ENCODE measurements around the gene ADH4. TPM values are rescaled to one million over a fixed set of nuclear protein-coding genes. Genes with fewer than 3 reads are reported as not detected.

ADH4 gene
- total RNA-seq, 1 experiment from 2014 or later, result 0.11 TPM

DNA sequence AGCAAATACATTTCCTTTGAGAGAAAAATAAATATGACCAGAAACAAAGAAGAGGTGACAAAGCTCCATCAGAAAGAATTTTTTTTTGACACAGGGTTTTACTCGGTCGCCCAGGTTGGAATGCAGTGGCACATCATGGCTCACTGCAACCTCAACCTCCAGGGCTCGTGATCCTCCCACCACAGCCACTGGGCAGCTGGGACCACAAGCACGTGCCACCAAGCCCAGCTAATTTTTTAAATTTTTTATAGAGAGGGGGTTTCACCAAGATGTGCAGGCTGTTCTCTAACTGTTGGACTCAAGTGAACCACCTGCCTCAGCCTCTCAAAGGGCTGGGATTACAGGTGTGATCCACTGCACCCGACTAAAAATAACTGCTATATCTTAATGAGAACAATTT, 65.8 kb downstream of the ADH4 start (continued):
- TF ChIP-seq, protein P1, sequence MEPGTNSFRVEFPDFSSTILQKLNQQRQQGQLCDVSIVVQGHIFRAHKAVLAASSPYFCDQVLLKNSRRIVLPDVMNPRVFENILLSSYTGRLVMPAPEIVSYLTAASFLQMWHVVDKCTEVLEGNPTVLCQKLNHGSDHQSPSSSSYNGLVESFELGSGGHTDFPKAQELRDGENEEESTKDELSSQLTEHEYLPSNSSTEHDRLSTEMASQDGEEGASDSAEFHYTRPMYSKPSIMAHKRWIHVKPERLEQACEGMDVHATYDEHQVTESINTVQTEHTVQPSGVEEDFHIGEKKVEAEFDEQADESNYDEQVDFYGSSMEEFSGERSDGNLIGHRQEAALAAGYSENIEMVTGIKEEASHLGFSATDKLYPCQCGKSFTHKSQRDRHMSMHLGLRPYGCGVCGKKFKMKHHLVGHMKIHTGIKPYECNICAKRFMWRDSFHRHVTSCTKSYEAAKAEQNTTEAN (CRISPR knock-in tag; IDR thresholded peaks at IDR 0.05), result no peak
- TF ChIP-seq ZNF396 (CRISPR knock-in tag; IDR thresholded peaks at IDR 0.05; ENCODE audit: borderline replicate concordance), result no peak

DNA sequence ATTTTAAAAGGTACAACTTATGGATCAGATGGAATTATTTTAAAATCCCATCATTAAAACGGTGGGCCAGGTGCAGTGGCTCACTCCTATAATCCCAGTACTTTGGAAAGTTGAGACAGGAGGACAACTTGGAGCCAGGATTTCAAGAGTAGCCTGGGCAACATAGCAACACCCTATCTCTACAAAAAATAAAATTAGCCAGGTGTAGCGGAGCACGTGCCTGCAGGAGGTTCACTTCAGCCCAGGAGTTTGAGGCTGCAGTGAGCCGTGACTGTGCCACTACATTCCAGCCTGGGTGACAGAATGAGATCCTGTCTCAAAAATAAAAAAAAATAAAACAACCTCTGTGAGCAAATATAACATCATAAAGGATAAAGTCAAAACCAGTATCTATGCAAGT, 66.9 kb downstream of the ADH4 start:
- peaks cover 87% of the 10 kb centered on the region for H3K36me3 Mint-ChIP-seq
- H3K4me1 Mint-ChIP-seq, result no peaks in the 10 kb centered on the region
- POLR2A ChIA-PET, result no interaction called here
- H3K27ac Mint-ChIP-seq, result no peak overlapping the region
- CTCF ChIA-PET, result no interaction called here
- ATAC-seq (no peak), DNase-seq (ENCODE audit: low spot score) (no peak)
- no peaks in the 10 kb centered on the region for H3K27me3 Mint-ChIP-seq (ENCODE audit: low read depth)
- H3K4me3 Mint-ChIP-seq, result no peak overlapping the region
- H3K9me3 Mint-ChIP-seq, result no peaks in the 10 kb centered on the region
- TF ChIP-seq ZNF263 (CRISPR knock-in tag; IDR thresholded peaks at IDR 0.05; ENCODE audit: low read depth) (no peak), CBFB (CRISPR knock-in tag; IDR thresholded peaks at IDR 0.05; ENCODE audit: low read depth) (no peak), ZNF232 (CRISPR knock-in tag; IDR thresholded peaks at IDR 0.05) (no peak), MYBL2 (CRISPR knock-in tag; IDR thresholded peaks at IDR 0.05) (no peak), ZNF396 (CRISPR knock-in tag; IDR thresholded peaks at IDR 0.05; ENCODE audit: borderline replicate concordance) (no peak), FOXJ3 (CRISPR knock-in tag; IDR thresholded peaks at IDR 0.05; ENCODE audit: borderline replicate concordance) (no peak), HMGA2 (CRISPR knock-in tag; IDR thresholded peaks at IDR 0.05) (no peak), KAT7 (CRISPR knock-in tag; IDR thresholded peaks at IDR 0.05; ENCODE audit: borderline replicate concordance) (no peak), GABPB1 (CRISPR knock-in tag; IDR thresholded peaks at IDR 0.05) (no peak), ZNF219 (CRISPR knock-in tag; IDR thresholded peaks at IDR 0.05; ENCODE audit: borderline replicate concordance) (no peak)
- TF ChIP-seq, protein P2, sequence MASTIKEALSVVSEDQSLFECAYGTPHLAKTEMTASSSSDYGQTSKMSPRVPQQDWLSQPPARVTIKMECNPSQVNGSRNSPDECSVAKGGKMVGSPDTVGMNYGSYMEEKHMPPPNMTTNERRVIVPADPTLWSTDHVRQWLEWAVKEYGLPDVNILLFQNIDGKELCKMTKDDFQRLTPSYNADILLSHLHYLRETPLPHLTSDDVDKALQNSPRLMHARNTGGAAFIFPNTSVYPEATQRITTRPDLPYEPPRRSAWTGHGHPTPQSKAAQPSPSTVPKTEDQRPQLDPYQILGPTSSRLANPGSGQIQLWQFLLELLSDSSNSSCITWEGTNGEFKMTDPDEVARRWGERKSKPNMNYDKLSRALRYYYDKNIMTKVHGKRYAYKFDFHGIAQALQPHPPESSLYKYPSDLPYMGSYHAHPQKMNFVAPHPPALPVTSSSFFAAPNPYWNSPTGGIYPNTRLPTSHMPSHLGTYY (CRISPR knock-in tag; IDR thresholded peaks at IDR 0.05), result no peak
- TF ChIP-seq, protein P3, sequence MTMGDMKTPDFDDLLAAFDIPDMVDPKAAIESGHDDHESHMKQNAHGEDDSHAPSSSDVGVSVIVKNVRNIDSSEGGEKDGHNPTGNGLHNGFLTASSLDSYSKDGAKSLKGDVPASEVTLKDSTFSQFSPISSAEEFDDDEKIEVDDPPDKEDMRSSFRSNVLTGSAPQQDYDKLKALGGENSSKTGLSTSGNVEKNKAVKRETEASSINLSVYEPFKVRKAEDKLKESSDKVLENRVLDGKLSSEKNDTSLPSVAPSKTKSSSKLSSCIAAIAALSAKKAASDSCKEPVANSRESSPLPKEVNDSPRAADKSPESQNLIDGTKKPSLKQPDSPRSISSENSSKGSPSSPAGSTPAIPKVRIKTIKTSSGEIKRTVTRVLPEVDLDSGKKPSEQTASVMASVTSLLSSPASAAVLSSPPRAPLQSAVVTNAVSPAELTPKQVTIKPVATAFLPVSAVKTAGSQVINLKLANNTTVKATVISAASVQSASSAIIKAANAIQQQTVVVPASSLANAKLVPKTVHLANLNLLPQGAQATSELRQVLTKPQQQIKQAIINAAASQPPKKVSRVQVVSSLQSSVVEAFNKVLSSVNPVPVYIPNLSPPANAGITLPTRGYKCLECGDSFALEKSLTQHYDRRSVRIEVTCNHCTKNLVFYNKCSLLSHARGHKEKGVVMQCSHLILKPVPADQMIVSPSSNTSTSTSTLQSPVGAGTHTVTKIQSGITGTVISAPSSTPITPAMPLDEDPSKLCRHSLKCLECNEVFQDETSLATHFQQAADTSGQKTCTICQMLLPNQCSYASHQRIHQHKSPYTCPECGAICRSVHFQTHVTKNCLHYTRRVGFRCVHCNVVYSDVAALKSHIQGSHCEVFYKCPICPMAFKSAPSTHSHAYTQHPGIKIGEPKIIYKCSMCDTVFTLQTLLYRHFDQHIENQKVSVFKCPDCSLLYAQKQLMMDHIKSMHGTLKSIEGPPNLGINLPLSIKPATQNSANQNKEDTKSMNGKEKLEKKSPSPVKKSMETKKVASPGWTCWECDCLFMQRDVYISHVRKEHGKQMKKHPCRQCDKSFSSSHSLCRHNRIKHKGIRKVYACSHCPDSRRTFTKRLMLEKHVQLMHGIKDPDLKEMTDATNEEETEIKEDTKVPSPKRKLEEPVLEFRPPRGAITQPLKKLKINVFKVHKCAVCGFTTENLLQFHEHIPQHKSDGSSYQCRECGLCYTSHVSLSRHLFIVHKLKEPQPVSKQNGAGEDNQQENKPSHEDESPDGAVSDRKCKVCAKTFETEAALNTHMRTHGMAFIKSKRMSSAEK (CRISPR knock-in tag; IDR thresholded peaks at IDR 0.05; ENCODE audit: borderline replicate concordance), result no peak
- TF ChIP-seq, protein P4, sequence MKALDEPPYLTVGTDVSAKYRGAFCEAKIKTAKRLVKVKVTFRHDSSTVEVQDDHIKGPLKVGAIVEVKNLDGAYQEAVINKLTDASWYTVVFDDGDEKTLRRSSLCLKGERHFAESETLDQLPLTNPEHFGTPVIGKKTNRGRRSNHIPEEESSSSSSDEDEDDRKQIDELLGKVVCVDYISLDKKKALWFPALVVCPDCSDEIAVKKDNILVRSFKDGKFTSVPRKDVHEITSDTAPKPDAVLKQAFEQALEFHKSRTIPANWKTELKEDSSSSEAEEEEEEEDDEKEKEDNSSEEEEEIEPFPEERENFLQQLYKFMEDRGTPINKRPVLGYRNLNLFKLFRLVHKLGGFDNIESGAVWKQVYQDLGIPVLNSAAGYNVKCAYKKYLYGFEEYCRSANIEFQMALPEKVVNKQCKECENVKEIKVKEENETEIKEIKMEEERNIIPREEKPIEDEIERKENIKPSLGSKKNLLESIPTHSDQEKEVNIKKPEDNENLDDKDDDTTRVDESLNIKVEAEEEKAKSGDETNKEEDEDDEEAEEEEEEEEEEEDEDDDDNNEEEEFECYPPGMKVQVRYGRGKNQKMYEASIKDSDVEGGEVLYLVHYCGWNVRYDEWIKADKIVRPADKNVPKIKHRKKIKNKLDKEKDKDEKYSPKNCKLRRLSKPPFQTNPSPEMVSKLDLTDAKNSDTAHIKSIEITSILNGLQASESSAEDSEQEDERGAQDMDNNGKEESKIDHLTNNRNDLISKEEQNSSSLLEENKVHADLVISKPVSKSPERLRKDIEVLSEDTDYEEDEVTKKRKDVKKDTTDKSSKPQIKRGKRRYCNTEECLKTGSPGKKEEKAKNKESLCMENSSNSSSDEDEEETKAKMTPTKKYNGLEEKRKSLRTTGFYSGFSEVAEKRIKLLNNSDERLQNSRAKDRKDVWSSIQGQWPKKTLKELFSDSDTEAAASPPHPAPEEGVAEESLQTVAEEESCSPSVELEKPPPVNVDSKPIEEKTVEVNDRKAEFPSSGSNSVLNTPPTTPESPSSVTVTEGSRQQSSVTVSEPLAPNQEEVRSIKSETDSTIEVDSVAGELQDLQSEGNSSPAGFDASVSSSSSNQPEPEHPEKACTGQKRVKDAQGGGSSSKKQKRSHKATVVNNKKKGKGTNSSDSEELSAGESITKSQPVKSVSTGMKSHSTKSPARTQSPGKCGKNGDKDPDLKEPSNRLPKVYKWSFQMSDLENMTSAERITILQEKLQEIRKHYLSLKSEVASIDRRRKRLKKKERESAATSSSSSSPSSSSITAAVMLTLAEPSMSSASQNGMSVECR (CRISPR knock-in tag; IDR thresholded peaks at IDR 0.05; ENCODE audit: borderline replicate concordance), result no peak
- TF ChIP-seq, protein P5, sequence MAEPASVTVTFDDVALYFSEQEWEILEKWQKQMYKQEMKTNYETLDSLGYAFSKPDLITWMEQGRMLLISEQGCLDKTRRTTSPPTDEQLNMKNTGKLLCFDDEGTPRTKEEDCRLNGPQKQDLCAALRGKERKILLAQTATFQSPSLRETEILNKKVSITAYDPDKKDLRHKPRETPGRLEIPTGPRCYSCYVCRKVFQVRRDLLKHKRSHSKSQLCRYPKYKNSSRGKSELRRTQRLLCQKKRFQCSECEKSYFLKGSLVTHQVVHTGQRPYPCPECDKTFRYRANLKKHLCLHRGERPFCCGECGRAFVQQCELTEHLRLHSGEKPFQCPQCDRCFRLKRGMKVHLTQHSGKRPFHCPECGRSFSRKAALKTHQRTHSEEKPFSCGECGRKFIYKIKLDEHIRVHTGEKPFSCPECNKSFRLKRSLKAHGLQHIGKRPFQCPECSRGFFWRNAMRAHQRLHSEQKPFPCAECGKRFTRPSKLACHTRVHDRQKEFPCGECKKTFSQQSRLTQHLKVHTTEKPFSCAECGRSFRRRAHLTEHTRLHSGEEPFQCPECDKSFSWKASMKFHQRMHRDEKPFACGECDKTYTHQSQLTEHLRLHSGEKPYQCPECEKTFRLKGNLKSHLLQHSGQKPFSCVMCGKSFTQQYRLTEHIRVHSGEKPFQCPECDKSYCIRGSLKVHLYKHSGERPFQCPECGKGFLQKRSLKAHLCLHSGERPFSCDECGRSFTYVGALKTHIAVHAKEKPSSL (CRISPR knock-in tag; conservative IDR thresholded peaks at IDR 0.05), result no peak
- TF ChIP-seq, protein P6, sequence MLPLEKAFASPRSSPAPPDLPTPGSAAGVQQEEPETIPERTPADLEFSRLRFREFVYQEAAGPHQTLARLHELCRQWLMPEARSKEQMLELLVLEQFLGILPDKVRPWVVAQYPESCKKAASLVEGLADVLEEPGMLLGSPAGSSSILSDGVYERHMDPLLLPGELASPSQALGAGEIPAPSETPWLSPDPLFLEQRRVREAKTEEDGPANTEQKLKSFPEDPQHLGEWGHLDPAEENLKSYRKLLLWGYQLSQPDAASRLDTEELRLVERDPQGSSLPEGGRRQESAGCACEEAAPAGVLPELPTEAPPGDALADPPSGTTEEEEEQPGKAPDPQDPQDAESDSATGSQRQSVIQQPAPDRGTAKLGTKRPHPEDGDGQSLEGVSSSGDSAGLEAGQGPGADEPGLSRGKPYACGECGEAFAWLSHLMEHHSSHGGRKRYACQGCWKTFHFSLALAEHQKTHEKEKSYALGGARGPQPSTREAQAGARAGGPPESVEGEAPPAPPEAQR (CRISPR knock-in tag; IDR thresholded peaks at IDR 0.05), result no peak
- TF ChIP-seq, protein P7, sequence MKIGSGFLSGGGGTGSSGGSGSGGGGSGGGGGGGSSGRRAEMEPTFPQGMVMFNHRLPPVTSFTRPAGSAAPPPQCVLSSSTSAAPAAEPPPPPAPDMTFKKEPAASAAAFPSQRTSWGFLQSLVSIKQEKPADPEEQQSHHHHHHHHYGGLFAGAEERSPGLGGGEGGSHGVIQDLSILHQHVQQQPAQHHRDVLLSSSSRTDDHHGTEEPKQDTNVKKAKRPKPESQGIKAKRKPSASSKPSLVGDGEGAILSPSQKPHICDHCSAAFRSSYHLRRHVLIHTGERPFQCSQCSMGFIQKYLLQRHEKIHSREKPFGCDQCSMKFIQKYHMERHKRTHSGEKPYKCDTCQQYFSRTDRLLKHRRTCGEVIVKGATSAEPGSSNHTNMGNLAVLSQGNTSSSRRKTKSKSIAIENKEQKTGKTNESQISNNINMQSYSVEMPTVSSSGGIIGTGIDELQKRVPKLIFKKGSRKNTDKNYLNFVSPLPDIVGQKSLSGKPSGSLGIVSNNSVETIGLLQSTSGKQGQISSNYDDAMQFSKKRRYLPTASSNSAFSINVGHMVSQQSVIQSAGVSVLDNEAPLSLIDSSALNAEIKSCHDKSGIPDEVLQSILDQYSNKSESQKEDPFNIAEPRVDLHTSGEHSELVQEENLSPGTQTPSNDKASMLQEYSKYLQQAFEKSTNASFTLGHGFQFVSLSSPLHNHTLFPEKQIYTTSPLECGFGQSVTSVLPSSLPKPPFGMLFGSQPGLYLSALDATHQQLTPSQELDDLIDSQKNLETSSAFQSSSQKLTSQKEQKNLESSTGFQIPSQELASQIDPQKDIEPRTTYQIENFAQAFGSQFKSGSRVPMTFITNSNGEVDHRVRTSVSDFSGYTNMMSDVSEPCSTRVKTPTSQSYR (CRISPR knock-in tag; IDR thresholded peaks at IDR 0.05), result no peak
